Activated T-cell treated with anti-CD3 and anti-CD28 coated beads, Interleukin-2, amount 50 U/mL, for 1 hour (primary cell): ENCODE data around the gene PLEKHH2.

Experiments used
- DNase-seq: peaks from one replicate; pipeline ENCODE4 v3.0.0-alpha.2; 2020

PLEKHH2 gene

DNA sequence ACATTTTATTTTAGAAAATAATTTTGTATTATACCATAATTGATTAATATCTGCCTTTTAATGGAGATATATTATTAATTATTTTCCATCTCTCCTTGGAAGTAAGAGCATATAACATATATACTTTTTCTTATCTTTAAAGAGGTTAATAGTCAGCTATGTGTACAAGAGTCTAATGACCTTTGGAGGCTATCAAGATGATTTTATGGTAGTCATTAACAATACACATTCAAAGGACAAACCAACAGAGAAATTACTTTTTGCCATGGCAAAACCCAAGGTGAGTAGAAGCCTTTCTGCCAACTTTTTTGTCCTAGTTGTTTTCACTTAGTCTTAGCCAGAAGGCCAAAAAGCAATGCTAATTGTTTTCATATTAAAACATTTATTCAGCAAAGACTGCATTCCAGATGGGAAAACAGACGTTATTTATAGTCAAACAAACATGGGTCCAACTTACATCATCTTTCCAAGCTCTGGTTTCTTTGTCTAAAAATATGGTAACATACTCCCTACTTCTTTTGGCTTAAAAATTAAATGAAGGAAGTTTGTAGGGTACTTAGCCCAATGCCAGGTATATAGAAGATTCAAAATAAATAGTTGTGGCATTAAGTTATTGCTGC lies 127.1 kb downstream of the PLEKHH2 start:
- DNase-seq = no peak

DNA sequence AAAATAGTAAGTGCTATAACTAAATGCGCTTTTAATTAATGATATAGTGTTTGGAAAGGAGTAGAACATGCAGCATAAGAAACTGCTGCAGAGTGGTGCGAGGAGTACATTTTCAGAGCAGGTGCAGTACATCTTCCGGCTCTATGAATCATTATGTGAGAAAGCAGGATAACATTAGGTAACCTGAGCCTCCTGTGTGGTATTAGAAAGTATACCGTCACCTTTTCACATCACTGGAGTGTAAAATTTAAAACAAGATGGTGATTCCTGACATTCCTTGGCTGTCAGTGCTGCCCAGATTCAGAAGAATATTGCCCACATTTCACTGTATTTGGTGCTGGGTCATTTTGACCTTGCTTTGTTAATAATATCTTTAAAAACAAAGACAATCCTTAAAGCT lies 128.9 kb downstream of the PLEKHH2 start:
- DNase-seq = no peak

DNA sequence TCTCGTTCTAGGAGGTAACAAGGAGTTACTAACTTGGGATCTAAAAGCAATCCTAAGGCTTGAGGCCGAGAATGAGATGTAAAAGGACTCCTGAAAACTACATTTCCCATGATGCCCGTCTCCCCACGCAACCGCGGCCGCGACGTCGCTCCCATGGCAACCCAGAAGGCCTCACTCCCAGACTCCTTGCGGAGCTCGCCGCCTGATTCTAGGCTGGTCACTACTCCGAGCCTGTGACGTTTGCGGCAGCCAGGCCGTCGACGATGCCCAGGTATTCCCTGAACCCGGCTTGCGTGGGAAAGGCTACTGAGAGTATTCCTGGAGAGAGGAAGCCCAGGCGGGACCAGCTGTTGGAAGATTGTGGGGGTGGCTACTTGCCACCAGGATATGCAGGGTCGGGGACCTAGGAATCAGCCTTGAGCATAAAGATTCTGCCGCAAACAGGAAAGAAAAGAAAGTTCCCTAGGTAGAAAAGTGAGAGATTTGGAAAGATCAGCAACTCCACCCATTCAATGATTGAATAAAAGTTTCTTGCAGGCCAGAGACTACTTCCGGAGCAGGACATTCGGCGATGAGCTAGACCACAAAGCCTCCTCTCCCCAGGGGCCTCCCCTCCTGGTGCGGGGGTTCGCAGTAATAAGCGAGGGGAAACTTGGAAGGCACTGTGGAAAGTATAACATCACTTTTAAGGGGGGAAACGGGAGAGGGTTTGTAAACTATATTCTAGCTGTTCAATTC lies 137.0 kb downstream of the PLEKHH2 start, which contains the start of gene DYNC2LI1:
TSS of gene DYNC2LI1 (plus strand) at position 164 of the 738 bp plus-strand sequence. CDS start at position 264, 100 bp downstream.
- peak; percentile 74 for DNase-seq

DNA sequence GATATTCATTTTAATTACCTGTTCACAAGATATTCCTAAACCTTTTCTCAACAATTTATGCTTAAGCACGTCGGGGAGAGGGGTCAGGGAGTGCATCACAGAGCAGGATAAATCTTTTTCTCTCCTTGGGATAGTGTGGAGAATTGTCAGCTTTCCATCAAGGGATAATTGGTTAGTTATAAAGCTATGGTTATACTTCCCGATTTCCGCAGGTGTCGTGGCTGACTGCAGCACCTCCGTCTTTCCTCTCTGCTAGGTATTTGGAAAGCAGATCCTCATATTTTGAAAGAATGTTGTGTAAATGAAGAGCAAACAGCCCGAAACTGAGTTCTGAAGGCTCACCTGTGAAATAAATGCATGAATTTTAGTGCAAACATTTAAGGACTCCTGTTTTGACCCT lies 137.6 kb downstream of the PLEKHH2 start:
- no peak for DNase-seq

DNA sequence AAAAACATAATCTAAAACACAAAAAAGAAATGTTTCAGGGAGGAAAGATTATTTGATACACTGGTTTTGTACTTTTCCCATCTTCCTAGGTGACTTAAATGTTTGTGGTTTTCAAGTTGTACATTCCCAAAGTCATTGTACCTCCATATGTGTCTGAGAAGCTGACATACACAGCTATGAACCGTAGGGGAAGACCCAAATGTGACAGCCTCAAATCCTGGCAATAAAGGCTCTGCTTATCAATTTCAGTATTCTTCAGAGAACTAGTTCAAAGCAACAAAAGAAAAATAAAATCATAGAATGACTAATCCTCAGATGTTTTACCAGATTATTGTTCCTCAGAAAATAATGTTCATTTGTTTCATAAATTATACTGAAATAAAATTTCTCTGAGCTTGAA lies 139.3 kb downstream of the PLEKHH2 start:
- no peak for DNase-seq

DNA sequence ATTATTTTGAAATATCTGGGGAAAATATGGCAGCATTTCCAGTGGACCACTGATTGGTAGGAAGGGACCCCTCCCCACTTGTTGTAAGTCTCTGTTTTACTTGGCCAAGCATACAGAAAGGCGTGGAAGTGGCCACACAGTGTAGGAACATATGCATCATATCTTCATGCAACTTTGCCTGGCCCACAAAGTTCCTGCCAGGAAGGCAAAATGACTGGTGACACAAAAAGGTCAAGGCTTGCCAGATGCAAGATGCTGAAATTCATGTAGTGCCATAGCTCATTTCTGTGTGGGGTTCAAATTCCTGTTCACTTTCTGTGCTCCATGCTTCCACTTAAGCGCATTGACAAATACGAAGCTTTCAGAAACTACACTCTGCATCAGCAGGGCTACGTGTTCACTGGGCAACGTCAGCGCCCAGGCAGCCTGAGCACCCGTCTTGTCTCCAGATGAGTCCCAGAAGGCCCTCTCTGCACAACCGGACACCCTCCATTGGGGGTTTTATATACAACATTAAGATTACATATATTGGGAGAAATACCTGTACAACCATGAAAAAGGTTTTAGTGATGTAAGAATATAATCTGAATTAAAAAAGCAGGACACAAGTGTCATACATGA lies 140.4 kb downstream of the PLEKHH2 start:
- DNase-seq = no peak

DNA sequence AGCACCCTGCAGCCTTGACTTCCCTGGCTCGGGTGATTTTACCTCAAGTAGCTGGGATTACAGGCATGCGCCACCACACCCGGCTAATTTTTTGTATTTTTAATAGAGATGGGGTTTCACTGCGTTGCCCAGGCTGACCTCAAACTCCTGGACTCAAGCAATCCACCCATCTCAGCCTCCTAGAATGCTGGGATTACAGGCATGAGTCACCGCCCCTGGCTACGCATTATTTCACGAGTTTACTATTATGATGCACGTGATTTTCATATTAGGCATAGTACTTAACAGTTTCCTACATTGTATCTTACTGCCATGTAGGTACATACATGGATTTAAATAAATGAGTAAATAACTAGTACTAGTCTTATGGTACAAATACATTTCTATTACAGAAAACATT lies 141.2 kb downstream of the PLEKHH2 start:
- no peak for DNase-seq

DNA sequence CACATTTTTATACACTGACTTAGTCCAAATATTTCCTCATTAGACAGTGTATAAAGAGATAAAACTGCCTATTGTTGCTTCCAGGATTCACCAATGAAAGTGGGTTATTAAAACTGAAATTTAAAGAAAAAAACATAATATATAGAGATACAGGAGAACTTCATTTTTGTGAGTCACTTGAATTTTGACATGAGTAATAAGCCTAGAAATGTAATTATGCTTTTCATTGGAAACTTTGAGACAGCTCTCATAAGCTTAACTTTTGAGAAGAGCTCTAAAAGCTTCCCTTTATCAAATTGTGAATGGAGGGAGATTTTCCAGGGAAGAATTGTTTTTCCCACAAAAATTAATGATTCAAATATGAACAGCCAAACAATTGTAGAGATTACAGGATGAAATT lies 150.8 kb downstream of the PLEKHH2 start:
- no peak for DNase-seq

DNA sequence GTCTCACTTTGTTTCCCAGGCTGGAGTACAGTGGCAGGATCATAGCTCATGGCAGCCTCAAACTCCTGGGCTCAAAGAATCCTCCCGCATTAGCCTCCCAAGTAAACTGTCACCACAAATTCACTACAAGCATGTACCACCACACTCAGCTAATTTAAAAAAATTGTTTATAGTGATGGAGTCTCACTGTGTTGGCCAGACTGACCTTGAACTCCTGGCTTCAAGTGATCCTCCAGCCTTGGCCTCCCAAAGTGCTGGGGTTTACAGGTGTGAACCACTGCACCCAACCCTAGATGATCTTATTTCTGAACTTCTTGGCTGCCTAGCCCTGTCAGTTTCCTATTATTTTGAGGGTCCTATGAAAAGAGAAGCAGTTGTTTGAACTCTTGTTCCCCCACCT lies 151.6 kb downstream of the PLEKHH2 start:
- no peak for DNase-seq

DNA sequence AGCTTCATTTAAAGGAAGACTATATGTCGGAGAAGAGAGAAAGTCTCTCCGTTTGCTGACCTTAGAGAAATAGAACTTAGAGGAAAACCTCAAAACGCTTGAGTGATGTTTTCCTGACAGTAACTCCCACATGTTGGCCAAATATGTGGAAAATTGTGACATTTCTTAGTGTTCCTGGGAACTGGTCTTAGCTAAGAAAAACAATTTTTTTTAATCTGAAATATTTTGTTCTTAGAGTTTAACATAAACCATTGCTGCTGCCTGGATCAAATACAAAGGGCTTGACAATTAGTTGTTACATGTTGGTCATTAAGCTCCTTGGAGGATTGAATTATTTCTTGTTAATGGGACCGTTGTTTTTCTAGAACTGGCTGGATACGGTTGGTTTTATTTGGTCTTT lies 153.1 kb downstream of the PLEKHH2 start:
- no peak for DNase-seq

DNA sequence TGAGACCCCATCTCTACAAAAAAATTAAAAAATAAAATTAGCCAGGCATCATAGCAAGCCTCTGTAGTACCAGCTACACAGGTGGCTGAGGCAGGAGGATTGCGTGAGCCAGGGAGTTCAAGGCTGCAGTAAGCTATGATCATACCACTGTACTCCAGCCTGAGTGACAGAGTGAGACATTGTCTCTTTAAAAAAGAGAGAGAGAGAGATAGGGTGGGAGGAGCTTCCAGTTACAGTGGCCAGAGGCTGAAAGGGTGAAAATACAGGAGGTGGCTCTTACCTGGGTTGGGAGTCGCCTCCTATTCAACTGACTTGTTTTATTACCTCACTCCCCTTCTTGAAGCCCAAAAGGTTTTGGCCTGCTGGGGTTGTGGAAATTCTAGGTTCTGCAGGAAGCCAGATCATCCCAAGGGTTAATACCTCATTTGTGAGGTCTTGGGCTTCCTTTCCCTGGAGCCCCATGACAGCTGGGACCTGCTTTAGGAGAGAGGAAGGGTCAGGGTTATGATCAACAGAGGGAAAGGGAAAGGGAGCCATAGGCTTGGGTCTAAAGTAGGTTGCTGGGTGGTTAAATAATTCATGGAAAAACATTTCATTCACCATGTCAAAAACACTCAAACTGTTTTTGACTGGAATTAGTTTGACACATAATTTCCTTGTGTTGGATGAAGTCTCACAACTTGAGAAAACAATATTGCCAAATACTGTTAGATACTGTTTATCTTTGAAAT lies 154.1 kb downstream of the PLEKHH2 start:
- DNase-seq = no peak

DNA sequence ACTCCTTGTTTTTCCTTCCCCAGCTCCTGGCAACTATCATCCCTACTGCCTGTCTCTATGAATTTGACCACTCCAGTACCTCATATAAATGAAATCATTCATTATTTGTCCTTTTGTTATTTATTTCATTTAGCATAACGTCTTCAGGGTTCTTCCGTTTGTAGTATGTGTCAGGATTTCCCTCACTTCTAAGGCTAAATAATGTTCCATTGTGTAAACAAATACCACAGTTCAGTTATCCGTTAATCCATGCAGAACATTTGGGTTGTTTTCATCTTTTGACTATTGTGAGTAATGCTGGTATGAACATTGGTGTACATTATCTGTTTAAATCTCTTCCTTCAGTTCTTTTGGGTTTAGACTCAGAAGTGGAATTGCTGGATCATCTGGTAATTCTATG lies 155.6 kb downstream of the PLEKHH2 start:
- no peak for DNase-seq

DNA sequence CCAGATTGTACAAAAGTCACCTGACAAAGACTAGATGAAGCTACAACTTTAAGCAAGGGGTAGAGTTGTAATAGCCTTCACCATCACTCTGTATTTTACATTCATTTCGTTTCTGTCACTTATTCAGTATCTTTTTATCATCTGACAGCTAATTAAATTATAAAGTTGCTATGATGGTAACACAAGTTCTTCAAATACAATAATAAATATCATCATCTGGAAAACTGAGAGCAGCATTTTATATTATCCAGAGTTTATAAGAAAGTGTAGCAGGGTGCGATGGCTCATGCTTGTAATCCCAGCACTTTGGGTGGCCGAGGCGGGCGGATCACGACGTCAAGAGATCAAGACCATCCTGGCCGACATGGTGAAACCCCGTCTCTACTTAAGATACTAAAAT lies 157.9 kb downstream of the PLEKHH2 start:
- no peak for DNase-seq

DNA sequence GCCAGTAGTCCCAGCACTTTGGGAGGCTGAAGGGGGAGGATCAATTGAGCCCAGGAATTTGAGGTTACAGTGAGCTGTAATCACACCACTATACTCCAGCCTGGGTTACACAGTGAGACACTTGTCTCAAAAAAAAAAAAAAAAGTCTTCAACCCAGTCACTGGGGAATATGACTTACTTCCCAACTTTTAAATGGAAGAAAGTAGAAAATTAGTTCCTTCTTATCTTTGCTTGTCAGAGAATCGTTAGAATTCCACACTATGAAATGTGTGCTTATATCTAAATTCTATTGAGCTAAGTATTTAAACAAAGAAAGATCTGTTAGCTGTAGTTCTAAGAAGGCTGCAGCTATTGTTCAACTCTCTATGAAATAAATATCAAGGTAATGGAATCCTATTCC lies 159.1 kb downstream of the PLEKHH2 start:
- DNase-seq = no peak

DNA sequence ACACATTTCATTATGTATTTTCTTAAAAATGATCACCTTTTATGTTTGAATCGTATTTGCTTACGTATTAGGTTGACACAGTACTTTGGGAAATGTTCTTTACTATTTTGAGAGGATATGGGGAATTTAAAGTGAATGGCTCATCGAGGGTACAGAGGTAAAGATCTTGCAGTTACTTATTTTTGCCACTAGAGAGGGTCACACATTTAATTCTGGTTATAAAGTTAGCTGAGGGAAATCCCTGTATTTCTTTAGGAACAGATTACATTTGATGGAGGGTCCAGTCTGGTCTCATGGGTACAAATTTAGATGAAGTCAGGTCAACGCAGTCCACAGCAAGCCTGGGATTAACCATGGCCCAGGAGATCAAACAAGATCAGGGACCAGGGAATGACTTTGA lies 161.2 kb downstream of the PLEKHH2 start:
- no peak for DNase-seq

DNA sequence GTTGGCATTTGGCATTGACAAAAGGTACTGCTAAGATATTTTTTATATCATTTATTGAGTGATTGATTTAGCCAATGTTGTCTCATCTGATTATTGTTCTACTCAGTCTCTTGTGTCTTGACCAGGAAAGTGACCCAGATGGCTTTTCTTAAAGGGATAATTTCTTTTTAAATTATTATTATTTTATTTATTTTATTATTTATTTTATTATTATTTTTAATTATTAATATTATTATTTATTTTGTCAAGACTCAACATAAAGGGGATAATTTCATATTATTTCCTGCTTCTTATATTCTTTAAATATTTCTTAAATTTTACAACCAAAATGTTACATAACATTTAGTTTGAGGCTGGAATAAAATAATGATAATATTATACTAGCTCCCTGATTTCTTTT lies 163.8 kb downstream of the PLEKHH2 start:
- no peak for DNase-seq

DNA sequence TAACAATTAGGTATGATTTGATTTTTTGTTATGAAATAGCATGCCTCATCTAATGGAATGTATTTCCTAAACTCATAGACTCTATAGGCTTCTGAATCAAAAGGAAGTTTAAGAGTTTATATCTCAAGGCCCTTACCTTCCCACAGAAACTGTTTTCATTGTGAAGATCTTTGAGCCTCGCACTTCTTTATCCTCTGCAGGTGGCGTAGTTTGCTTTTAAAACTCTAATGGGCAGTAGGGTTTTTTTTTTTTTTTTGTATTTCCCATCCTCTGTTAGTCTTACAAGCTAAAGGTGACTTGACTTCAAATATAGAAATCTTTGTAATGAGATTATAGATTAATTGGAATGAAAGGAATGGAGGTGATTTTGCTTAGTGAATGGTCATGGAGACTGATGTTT lies 165.1 kb downstream of the PLEKHH2 start:
- DNase-seq = no peak

DNA sequence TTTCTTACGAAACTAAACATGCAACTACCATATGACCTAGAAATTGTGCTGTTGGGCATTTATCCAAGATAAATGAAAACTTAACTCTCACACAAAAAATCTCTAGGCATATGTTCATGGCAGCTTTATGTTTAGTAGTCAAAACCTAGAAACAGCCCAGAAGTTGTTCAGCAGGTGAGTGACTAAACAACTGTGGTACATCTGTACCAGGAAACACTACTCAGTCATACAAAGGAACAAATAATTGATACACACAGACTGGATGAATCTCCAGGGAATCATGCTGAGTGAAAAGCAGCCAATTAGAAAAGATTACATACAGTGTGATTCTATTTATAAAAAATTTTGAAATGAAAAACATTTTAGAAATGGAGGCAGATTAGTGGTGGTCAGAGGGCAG lies 166.1 kb downstream of the PLEKHH2 start:
- no peak for DNase-seq

DNA sequence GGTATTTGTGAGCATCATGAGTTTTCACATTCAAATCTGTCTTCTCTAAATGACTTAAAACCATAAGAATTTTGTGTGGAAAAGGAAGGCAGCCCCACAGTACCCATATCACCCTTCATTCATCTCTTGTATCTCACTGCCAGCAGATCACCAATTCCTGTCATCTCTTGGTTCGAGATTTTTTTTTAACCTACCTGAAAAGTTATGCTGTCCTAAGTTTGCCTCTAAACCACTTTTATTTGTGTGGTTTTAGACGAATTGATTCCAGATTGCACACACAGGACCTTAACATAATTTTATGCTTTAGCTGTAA lies 169.6 kb downstream of the PLEKHH2 start:
- DNase-seq = no peak

DNA sequence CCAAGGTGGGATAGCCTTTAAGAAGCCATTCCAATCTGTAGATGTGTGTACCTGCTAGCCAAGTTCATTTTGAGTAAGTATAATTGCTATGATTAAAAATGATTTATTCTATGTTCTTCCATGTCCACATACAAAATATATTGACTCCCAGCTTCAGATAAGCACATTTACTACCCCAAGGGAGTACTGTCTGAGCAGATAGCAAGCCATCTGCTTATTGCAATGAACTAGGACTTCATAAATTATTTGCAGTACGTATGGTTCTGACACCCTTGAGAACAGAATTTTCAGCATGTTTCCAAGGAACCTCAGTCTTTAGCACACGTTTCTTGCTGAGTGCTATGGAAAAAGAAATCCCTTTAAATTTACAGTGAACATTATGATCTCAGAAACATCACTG lies 173.4 kb downstream of the PLEKHH2 start:
- no peak for DNase-seq

DNA sequence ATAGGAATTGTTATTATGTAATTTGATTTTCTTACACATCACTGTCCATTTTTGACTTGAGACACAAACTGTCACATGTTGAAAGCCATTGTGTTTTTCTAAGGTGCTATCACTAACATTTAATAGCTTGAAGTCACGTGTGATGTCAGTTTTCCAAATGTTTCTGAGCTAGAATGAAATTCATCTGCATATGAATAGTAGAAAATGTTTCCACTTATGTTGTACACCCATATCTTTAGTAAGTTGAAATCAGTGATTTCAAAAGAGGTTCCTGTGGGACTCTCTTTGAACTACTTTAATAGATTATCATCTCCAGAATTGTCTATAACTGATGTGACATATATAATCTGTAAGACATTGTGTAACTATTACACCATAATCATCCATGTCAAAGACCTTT lies 173.8 kb downstream of the PLEKHH2 start:
- no peak for DNase-seq

DNA sequence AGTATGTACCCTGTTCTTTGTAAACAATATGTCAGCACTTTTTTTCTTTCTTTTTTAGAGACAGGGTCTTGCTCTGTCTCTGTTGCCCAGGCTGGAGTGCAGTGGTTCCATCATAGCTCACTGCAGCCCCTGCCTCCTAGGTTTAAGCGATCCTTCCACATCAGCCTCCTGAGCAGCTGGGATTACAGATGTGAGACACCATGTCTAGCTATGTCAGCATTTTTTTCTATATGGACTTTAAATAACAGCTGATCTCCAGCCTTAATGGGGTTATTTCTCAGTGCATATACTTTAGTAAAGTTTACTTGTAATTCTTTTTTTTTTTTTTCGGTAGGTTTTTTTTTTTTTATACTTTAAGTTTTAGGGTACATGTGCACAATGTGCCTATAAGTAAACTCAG lies 174.9 kb downstream of the PLEKHH2 start:
- DNase-seq = no peak

DNA sequence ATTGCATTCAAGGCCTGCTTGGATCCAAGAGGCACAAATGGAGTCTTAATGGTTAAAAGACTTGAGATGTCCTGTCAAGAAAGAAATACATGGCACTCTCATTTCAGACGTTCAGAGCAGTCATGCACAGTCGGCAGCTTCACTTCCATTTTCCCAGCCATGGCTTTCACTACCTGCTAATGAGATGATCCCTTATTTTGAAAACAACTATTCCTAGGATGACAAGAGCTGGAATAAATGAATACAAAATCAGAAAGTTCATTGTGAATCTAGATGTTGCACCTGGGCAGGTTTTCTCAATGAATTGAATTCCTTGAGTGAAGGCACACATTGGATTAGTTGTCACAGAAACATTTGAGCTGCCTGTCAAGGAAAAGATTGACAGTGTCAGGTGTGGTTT lies 175.9 kb downstream of the PLEKHH2 start:
- no peak for DNase-seq

DNA sequence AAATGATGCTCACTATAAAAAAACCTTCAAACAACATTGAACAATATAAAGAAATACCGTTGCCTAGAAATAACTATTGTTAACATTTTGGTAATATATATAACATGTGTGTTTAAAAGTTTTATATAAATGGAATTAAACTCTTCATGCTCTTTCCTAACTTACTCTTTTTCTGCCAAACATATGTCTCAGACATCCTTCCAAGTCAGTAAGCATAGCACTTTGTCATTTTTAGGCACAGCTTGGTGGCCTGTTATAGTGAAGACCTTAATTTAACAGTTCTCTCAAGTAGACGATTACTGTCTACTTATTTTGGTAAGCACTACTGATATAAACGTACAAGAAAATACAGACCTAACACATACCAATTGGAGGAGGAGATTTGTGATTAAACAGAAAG lies 177.7 kb downstream of the PLEKHH2 start:
- no peak for DNase-seq
